K562 (cell line): ENCODE measurements around the gene GGT1. TPM values are rescaled to one million over a fixed set of nuclear protein-coding genes. Genes with fewer than 3 reads are reported as not detected.

ENCODE experiments used
- ATAC-seq: fragments of 200-7000 bp; cut with Tn5 transposase; 3 replicates; pipeline ENCODE4 v1.9.1; 2020; ENCODE audit warnings: moderate library complexity
- BruUV-seq: library from RNA; stranded (reverse); fragments of 400-500 nt; replicated peaks from 2 replicates; lab custom pipeline; 2021; lab: Mats Ljungman, UMichigan
- CTCF ChIA-PET: fragments of 300-600 bp; formaldehyde crosslinking; extraction: SDS; loops from one replicate; lab custom pipeline; 2021; ENCODE audit warnings: low intra/inter-chr PET ratio; lab: Yijun Ruan, JAX
- POLR2A ChIA-PET: fragments of 300-600, 350-650 bp; sonication (Branson Sonifier 250); formaldehyde crosslinking; extraction: SDS; loops from one replicate; lab custom pipeline; 2021; ENCODE audit warnings: antibody characterized with exemption, inconsistent platforms; lab: Yijun Ruan, JAX
- DNase-seq, 4 experiments: peaks; one replicate each; pipeline versions ENCODE4 v3.0.0 to v3.0.0-alpha.2; 2011 to 2018; ENCODE audit warnings: low spot score in 3 of 4, mixed read lengths in 3 of 4; ENCODE audit errors: extremely low read depth in 1 of 4
- FAIRE-seq: peaks from 2 replicates; lab custom pipeline; 2011; peaks lifted over from hg19 to GRCh38; lab: Jason Lieb, UNC
- H2AFZ ChIP-seq: 2 replicates; pipeline ENCODE4 v1.6.0; 2011; ENCODE audit warnings: low read depth, low read length, control low read depth, inconsistent platforms
- H3K27ac ChIP-seq: fragments of 200-600 bp; 3 replicates; pipeline ENCODE4 v1.8.0; 2011; ENCODE audit warnings: low read depth, mild to moderate bottlenecking, control low read depth, inconsistent platforms, low read length, moderate library complexity, mixed read lengths; ENCODE audit errors: extremely low read depth
- H3K27me3 ChIP-seq, 2 experiments: fragments of 300-600 bp in 1 of 2; 2 replicates in 1 of 2; 3 replicates in 1 of 2; pipeline versions ENCODE4 v1.6.0 to v1.8.0; 2011; ENCODE audit warnings: inconsistent platforms in 2 of 2, low read length in 2 of 2, mild to moderate bottlenecking in 1 of 2, mixed read lengths in 1 of 2, moderate library complexity in 1 of 2; ENCODE audit not compliant: control insufficient read depth in 2 of 2, insufficient read depth in 2 of 2
- H3K36me3 ChIP-seq: fragments of 300-600 bp; 3 replicates; pipeline ENCODE4 v1.8.0; 2011; ENCODE audit warnings: mild to moderate bottlenecking, low read length, inconsistent platforms; ENCODE audit not compliant: control insufficient read depth, insufficient read depth
- H3K4me1 ChIP-seq, 2 experiments: fragments of 200-600 bp in 1 of 2; replicated peaks in 1 of 2; 2 replicates in 1 of 2; 3 replicates in 1 of 2; pipeline versions ENCODE4 v1.5.1 to v1.8.0; 2011; ENCODE audit warnings: inconsistent platforms in 2 of 2, low read length in 2 of 2, mild to moderate bottlenecking in 1 of 2, mixed read lengths in 1 of 2, moderate library complexity in 1 of 2; ENCODE audit not compliant: control insufficient read depth in 2 of 2, insufficient read depth in 2 of 2
- H3K4me2 ChIP-seq: 2 replicates; pipeline ENCODE4 v1.6.1; 2011; ENCODE audit warnings: low read length, control low read depth, inconsistent platforms, mixed read lengths; ENCODE audit not compliant: insufficient read depth
- H3K4me3 ChIP-seq: fragments of 200-600 bp; sonication (generic), shearing (Covaris generic); 2 replicates; pipeline ENCODE4 v1.5.1; 2016; ENCODE audit warnings: control low read depth, inconsistent platforms
- H3K79me2 ChIP-seq: fragments of 200-600 bp; 3 replicates; pipeline ENCODE4 v1.8.0; 2011; ENCODE audit warnings: low read length, inconsistent platforms; ENCODE audit not compliant: control insufficient read depth, insufficient read depth
- H3K9ac ChIP-seq, 2 experiments: 2 replicates each; pipeline versions ENCODE4 v1.6.0 to v1.6.1; 2011; ENCODE audit warnings: low read depth in 2 of 2, low read length in 2 of 2, control low read depth in 1 of 2, inconsistent platforms in 1 of 2, mild to moderate bottlenecking in 1 of 2, mixed read lengths in 1 of 2; ENCODE audit not compliant: insufficient read depth in 1 of 2
- H3K9me1 ChIP-seq: one replicate; pipeline ENCODE4 v1.6.0; 2011; ENCODE audit warnings: inconsistent platforms, mild to moderate bottlenecking, low read length, moderate library complexity; ENCODE audit not compliant: control insufficient read depth, insufficient read depth
- H3K9me3 ChIP-seq: replicated peaks from 2 replicates; pipeline ENCODE4 v1.5.1; 2011; ENCODE audit warnings: low read depth, low read length, inconsistent platforms; ENCODE audit not compliant: control insufficient read depth, insufficient read depth
- H4K20me1 ChIP-seq: replicated peaks from 2 replicates; pipeline ENCODE4 v1.6.1; 2011; ENCODE audit warnings: low read length, inconsistent platforms, mixed read lengths; ENCODE audit not compliant: control insufficient read depth, insufficient read depth
- ARID3B ChIP-seq: fragments of 250-450 bp; sonication (Bioruptor Pico); IDR thresholded peaks from 2 replicates; pipeline ENCODE4 v1.4.0; 2020; ENCODE audit warnings: borderline replicate concordance
- BRCA1 ChIP-seq, 2 experiments: fragments of 450-650 bp in 1 of 2; sonication (generic) in 1 of 2; formaldehyde crosslinking in 1 of 2; IDR thresholded peaks; 2 replicates each; pipeline versions ENCODE4 v1.5.0 to v1.6.1; 2017 to 2020; ENCODE audit warnings: mild to moderate bottlenecking in 1 of 2, missing genetic modification reagents in 1 of 2
- CBFB ChIP-seq: sonication (generic); formaldehyde crosslinking; IDR thresholded peaks from 2 replicates; pipeline ENCODE4 v1.4.0; 2020; ENCODE audit warnings: mild to moderate bottlenecking, missing genetic modification reagents
- FOSL1 ChIP-seq: fragments of 200-800 bp; sonication (Bioruptor generic); conservative IDR thresholded peaks from 2 replicates; pipeline ENCODE4 v1.6.1; 2016; ENCODE audit warnings: missing genetic modification characterization, missing compliant biosample characterization
- KLF13 ChIP-seq: fragments of 450-650 bp; IDR thresholded peaks from 2 replicates; pipeline ENCODE4 v1.6.1; 2016; ENCODE audit warnings: missing genetic modification characterization, low read depth, mild to moderate bottlenecking, missing compliant biosample characterization, moderate library complexity, borderline replicate concordance
- MAFG ChIP-seq: fragments of 450-650 bp; conservative IDR thresholded peaks from 2 replicates; pipeline ENCODE4 v1.6.1; 2016; ENCODE audit warnings: missing genetic modification characterization, missing compliant biosample characterization
- MEF2D ChIP-seq: conservative IDR thresholded peaks from 2 replicates; pipeline ENCODE4 v1.6.1; 2016; ENCODE audit warnings: low read depth, missing genetic modification characterization, missing compliant biosample characterization
- MLLT1 ChIP-seq, 2 experiments: fragments of 450-650 bp; IDR thresholded peaks; 2 replicates each; pipeline ENCODE4 v1.6.1; 2016
- MXI1 ChIP-seq: IDR thresholded peaks from 2 replicates; pipeline ENCODE4 v1.6.1; 2011; ENCODE audit warnings: low read depth, mild to moderate bottlenecking, improper control_type of control experiment, low read length
- PCBP2 ChIP-seq: fragments of 200-400 bp; formaldehyde crosslinking; IDR thresholded peaks from 2 replicates; pipeline ENCODE4 v1.6.1; 2018; ENCODE audit warnings: low read length, low read depth, mild to moderate bottlenecking, moderate library complexity; ENCODE audit not compliant: poor library complexity, severe bottlenecking
- POLR2AphosphoS5 ChIP-seq: IDR thresholded peaks from 2 replicates; pipeline ENCODE4 v1.6.1; 2011; ENCODE audit warnings: mild to moderate bottlenecking, low read depth, low read length, moderate library complexity; ENCODE audit not compliant: control insufficient read depth, insufficient read depth
- PPARD ChIP-seq: fragments of 250-450 bp; sonication (Bioruptor Pico); IDR thresholded peaks from 2 replicates; pipeline ENCODE4 v1.8.0; 2022; ENCODE audit warnings: inconsistent platforms, mild to moderate bottlenecking, moderate library complexity
- RBFOX2 ChIP-seq: fragments of 200-400 bp; formaldehyde crosslinking; IDR thresholded peaks from 2 replicates; pipeline ENCODE4 v1.6.1; 2017; ENCODE audit warnings: low read depth, mild to moderate bottlenecking, low read length, moderate library complexity
- RBM22 ChIP-seq: fragments of 200-400 bp; formaldehyde crosslinking; IDR thresholded peaks from 2 replicates; pipeline ENCODE4 v1.6.1; 2018; ENCODE audit warnings: low read length, low read depth; ENCODE audit not compliant: poor library complexity, severe bottlenecking
- RNF2 ChIP-seq: sonication (generic); IDR thresholded peaks from 2 replicates; pipeline ENCODE4 v1.6.1; 2016
- USF1 ChIP-seq: sonication (generic); formaldehyde crosslinking; IDR thresholded peaks from 2 replicates; pipeline ENCODE4 v1.9.0; 2022; ENCODE audit warnings: mild to moderate bottlenecking, missing genetic modification reagents
- XRCC4 ChIP-seq: IDR thresholded peaks from one replicate; pipeline ENCODE4 v1.6.1; 2011; ENCODE audit not compliant: insufficient read depth, insufficient read length; ENCODE audit errors: extremely low read depth
- ZSCAN29 ChIP-seq: fragments of 450-650 bp; IDR thresholded peaks from 2 replicates; pipeline ENCODE4 v1.6.1; 2017
- WGBS: fragments of 100-300 bp; shearing (Covaris generic); methylation state at CpG from one replicate; pipeline ENCODE4 v1.1.6; 2016; ENCODE audit warnings: low coverage, mixed read lengths; ENCODE audit not compliant: insufficient coverage; ENCODE audit errors: missing lambda C conversion rate; 5-methylcytosine and 5-hydroxymethylcytosine counted together
- in situ Hi-C: fragments of 300-500 bp; cut with MboI; formaldehyde crosslinking; loops from 4 replicates; pipeline ENCODE4 v1.15.0; 2018; ENCODE audit warnings: inconsistent platforms, mixed read lengths
- intact Hi-C: fragments of 100-400 bp; cut with micrococcal nuclease; formaldehyde crosslinking; loops from 2 replicates; pipeline ENCODE4 v1.14.2; 2022
- polyA plus RNA-seq, 8 experiments: library from polyadenylated mRNA; depleted of rRNA in 4 of 8; stranded (reverse) in 5 of 8; unstranded in 3 of 8; fragments of >200 nt; fragmentation: Nextera tagmentation in 2 of 8; fragmentation: Illumina TruSeq in 1 of 8; extraction: Ambion mirVana in 2 of 8; extraction: Trizol in 1 of 8; gene quantifications; 2 replicates each; pipeline versions ENCODE4 v1.2.1 to v1.2.3, GENCODE V29; 2011 to 2014; ENCODE audit warnings: inconsistent platforms in 1 of 8, missing spikeins in 1 of 8
- total RNA-seq, 7 experiments: library from RNA; depleted of rRNA in 6 of 7; stranded (reverse); fragments of >200 nt in 6 of 7; fragmentation: Illumina TruSeq in 2 of 7; extraction: Trizol in 2 of 7; gene quantifications; 2 replicates each; pipeline versions ENCODE4 v1.2.1 to v1.2.3, GENCODE V29; 2011 to 2021; ENCODE audit warnings: low replicate concordance in 1 of 7

Gene GGT1
- total and polyA plus RNA-seq, 9 of the 15 experiments (the other 6 are each of a cell fraction or from before 2014, with no cell fraction given): 0.46 to 11.8 (median 6.9) TPM

- Histone ChIP-seq H3K9me1 (no peaks in the 10 kb centered on the region), H3K9ac (no peak overlapping the region), H3K4me1 (peaks cover 0 to 10% of the 10 kb centered on the region in 2 experiments; a peak in 2 of 5 replicates), H4K20me1 (no peaks in the 10 kb centered on the region), H2AFZ (no peak overlapping the region), H3K4me2 (no peak overlapping the region), H3K4me3 (no peak overlapping the region), H3K27ac (no peak overlapping the region), H3K27me3 (no peaks in the 10 kb centered on the region), H3K36me3 (peaks cover 3% of the 10 kb centered on the region; the same call in 1 of the 3 replicates), H3K9me3 (no peaks in the 10 kb centered on the region), H3K79me2 (no peaks in the 10 kb centered on the region)
- no peak for TF ChIP-seq KLF13
- no peak for TF ChIP-seq PPARD
- no peak for TF ChIP-seq FOSL1 (tag)
- no peak for TF ChIP-seq BRCA1 (IDR thresholded peaks at IDR 0.05)
- no peak for TF ChIP-seq BRCA1 (CRISPR knock-in tag; IDR thresholded peaks at IDR 0.05)
- no peak for TF ChIP-seq PCBP2
- no peak for TF ChIP-seq RBFOX2
- TF ChIP-seq CBFB: no peak
- no peak for TF ChIP-seq POLR2AphosphoS5
- no peak for TF ChIP-seq MXI1
- no peak for TF ChIP-seq ZSCAN29
- no peak for TF ChIP-seq RBM22
- TF ChIP-seq MAFG: no peak
- TF ChIP-seq RNF2: no peak
- TF ChIP-seq ARID3B (CRISPR knock-in tag): no peak
- TF ChIP-seq XRCC4: no peak
- TF ChIP-seq MLLT1 (IDR thresholded peaks at IDR 0.05): no peak
- no peak for TF ChIP-seq MEF2D (tag)
- TF ChIP-seq USF1 (CRISPR knock-in tag): no peak
- POLR2A ChIA-PET: interaction anchor here (1.0 kb wide), 1 partner anchor 11 kb away, joined by 3 read pairs; no protein-coding TSS in a partner anchor
- no TSS peak for BruUV-seq
- in situ Hi-C loops (no loop called here), intact Hi-C loops (no loop called here)
- CTCF ChIA-PET: no interaction called here
- ATAC-seq (no peak), DNase-seq (no peak), FAIRE-seq (no peak)
- no CpG with 5 or more reads among the region's 2 CpGs for WGBS
Measured at GRCh38 chr22:24580276-24580675, 22.7 kb upstream of the GGT1 start.
